Measurements from ENCODE around the gene GSTM5. TPM values are rescaled to one million over a fixed set of nuclear protein-coding genes. Genes with fewer than 3 reads are reported as not detected.

Gene GSTM5
- total and polyA plus RNA-seq, 2 of the 4 experiments (the other 2 are of a cell fraction) = 0.36 to 1.2 TPM

- Histone ChIP-seq H3K23ac (ENCODE audit: low read depth, low read length) (no peak overlapping the region), H3K4me3 (ENCODE audit: insufficient read depth, low read depth, low read length) (no peak overlapping the region), H3K9me3 (ENCODE audit: control insufficient read depth, insufficient read depth, low read length) (no peaks in the 10 kb centered on the region), H3K27me3 (ENCODE audit: control insufficient read depth, insufficient read depth, low read length) (no peaks in the 10 kb centered on the region), H3K18ac (ENCODE audit: low read depth, low read length) (no peak overlapping the region), H3K4ac (ENCODE audit: low read depth, low read length) (0 out of 2 replicates have a peak overlapping the region, but pooled peaks have one; percentile 53), H3K79me1 (ENCODE audit: low read depth in 1 of 2, low read length in 2 of 2) (peaks cover 5 to 14% of the 10 kb centered on the region in 2 experiments; a peak in 2 of 4 replicates), H2BK5ac (ENCODE audit: low read depth, low read length, poor library complexity, severe bottlenecking) (no peak overlapping the region), H2BK20ac (ENCODE audit: low read depth, low read length) (peak overlapping the region; percentile 32; the same call in 1 of the 2 replicates), H4K8ac (ENCODE audit: low read depth in 2 of 2, low read length in 2 of 2) (no peak overlapping the region; a peak in 1 of 4 replicates), H3K14ac (replicated peaks; ENCODE audit: low read depth, low read length) (no peak overlapping the region), H2AFZ (replicated peaks; ENCODE audit: low read length, poor library complexity) (no peak overlapping the region), H3K9me1 (ENCODE audit: insufficient read depth, low read length) (peaks cover 7% of the 10 kb centered on the region), H3K4me2 (ENCODE audit: low read depth, low read length) (no peak overlapping the region), H4K20me1 (ENCODE audit: insufficient read depth, low read length) (no peaks in the 10 kb centered on the region), H3K9ac (ENCODE audit: low read depth, low read length) (no peak overlapping the region), H4K91ac (ENCODE audit: insufficient read depth, low read depth, low read length) (no peak overlapping the region), H2AK9ac (replicated peaks; ENCODE audit: low read depth, low read length, poor library complexity) (no peak overlapping the region), H4K5ac (ENCODE audit: low read depth, low read length) (no peak overlapping the region), H3K36me3 (ENCODE audit: control insufficient read depth, insufficient read depth, low read length) (peaks cover 9% of the 10 kb centered on the region; the same call in 1 of the 2 replicates), H3K56ac (ENCODE audit: extremely low read depth, insufficient read depth, low read length) (no peak overlapping the region), H3K4me1 (ENCODE audit: control insufficient read depth, insufficient read depth, low read length) (peaks cover 6% of the 10 kb centered on the region; the same call in 1 of the 2 replicates), H2BK15ac (ENCODE audit: low read depth, low read length) (no peak overlapping the region), H2AK5ac (ENCODE audit: low read depth, low read length) (peak overlapping the region; percentile 77), H3K27ac (ENCODE audit: insufficient read depth, low read length) (no peak overlapping the region), H2BK120ac (ENCODE audit: low read depth, low read length) (peak overlapping the region; percentile 37; the same call in 1 of the 2 replicates)
- ChIA-PET CTCF (no interaction called here), POLR2A (ENCODE audit: unreplicated experiment) (no interaction called here)
- dilution Hi-C loops (cut with HindIII; ENCODE audit: low sequenced_read_pairs, unreplicated experiment) (no loop called here), in situ Hi-C loops (cut with MboI; ENCODE audit: low sequenced_read_pairs) (no loop called here), intact Hi-C loops (cut with micrococcal nuclease) (no loop called here)
- no peak for DNase-seq
- BruUV-seq (replicated peaks) = no TSS peak
- ATAC-seq (ENCODE audit: low read depth) = no peak
- no peak for TF ChIP-seq MAFK (IDR thresholded peaks at IDR 0.05; ENCODE audit: low read depth, low read length)
- TF ChIP-seq ELK1 (IDR thresholded peaks at IDR 0.05; ENCODE audit: borderline replicate concordance, low read depth, low read length) = no peak
- no peak for TF ChIP-seq CEBPB (IDR thresholded peaks at IDR 0.05; ENCODE audit: low read depth, low read length)
- TF ChIP-seq RCOR1 (IDR thresholded peaks at IDR 0.05; ENCODE audit: insufficient replicate concordance, low read length) = no peak
- no peak for TF ChIP-seq SMC3 (IDR thresholded peaks at IDR 0.05; ENCODE audit: low read depth, low read length)
- TF ChIP-seq POLR2A (IDR thresholded peaks at IDR 0.05; ENCODE audit: low read depth, low read length) = no peak
- no peak for TF ChIP-seq FOS (IDR thresholded peaks at IDR 0.05; ENCODE audit: low read depth, low read length)
- TF ChIP-seq NFE2L2 (IDR thresholded peaks at IDR 0.05; ENCODE audit: low read depth, low read length) = no peak
- TF ChIP-seq BHLHE40 (IDR thresholded peaks at IDR 0.05; ENCODE audit: low read depth, low read length) = no peak
- no peak for TF ChIP-seq CHD1 (IDR thresholded peaks at IDR 0.05; ENCODE audit: low read depth, low read length)
- no peak for TF ChIP-seq USF2 (IDR thresholded peaks at IDR 0.05; ENCODE audit: low read depth, low read length)
- TF ChIP-seq MAZ (IDR thresholded peaks at IDR 0.05; ENCODE audit: borderline replicate concordance, low read depth, low read length) = no peak
- TF ChIP-seq RFX5 (IDR thresholded peaks at IDR 0.05; ENCODE audit: low read depth, low read length) = no peak
- TF ChIP-seq CTCF (conservative IDR thresholded peaks at IDR 0.05; ENCODE audit: low read depth, low read length) = no peak
- no peak for TF ChIP-seq RAD21 (IDR thresholded peaks at IDR 0.05; ENCODE audit: low read length)
- no peak for TF ChIP-seq MXI1 (IDR thresholded peaks at IDR 0.05; ENCODE audit: borderline replicate concordance, low read depth, low read length)
- WGBS, 2 experiments (ENCODE audit: extremely low coverage in 2 of 2, insufficient read length in 1 of 2) = no CpG with 5 or more reads among the region's 1 CpG
Observed at GRCh38 chr1:109664671-109665070, 47.4 kb upstream of the GSTM5 start.
